ENCODE results near the gene PRKCE.

DNA sequence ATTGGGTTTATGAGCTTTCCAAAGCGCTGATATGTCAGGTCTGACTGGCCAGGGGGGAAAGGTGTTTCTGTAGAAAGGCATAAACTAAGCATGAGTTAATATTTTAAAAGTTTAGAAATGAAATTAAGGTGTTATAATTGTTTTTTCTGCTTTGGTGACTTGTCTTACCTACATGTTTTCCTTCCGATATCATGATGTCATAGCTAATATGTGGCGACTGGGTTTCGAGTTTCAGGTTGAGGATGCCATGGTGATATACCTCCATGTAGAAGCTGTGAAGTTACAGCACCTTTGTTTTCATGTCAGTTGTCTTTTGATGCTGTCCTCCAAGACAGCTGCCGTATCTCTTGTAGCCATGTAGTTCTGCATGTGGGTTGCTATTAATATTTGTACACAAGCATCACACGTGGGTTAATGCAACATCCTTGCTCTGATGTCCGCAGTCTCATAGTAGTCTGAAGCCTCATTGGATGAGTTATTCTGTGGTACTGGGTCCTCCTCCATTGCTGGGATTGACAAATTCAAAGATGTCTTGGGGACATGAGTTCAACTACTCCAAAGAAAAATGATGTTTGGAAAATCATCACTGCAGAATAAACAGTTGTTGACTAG is 230.6 kb downstream of the PRKCE start:
- TF ChIP-seq, protein P1, sequence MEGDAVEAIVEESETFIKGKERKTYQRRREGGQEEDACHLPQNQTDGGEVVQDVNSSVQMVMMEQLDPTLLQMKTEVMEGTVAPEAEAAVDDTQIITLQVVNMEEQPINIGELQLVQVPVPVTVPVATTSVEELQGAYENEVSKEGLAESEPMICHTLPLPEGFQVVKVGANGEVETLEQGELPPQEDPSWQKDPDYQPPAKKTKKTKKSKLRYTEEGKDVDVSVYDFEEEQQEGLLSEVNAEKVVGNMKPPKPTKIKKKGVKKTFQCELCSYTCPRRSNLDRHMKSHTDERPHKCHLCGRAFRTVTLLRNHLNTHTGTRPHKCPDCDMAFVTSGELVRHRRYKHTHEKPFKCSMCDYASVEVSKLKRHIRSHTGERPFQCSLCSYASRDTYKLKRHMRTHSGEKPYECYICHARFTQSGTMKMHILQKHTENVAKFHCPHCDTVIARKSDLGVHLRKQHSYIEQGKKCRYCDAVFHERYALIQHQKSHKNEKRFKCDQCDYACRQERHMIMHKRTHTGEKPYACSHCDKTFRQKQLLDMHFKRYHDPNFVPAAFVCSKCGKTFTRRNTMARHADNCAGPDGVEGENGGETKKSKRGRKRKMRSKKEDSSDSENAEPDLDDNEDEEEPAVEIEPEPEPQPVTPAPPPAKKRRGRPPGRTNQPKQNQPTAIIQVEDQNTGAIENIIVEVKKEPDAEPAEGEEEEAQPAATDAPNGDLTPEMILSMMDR (IDR thresholded peaks at IDR 0.05): no peak
- TF ChIP-seq POLR2A (IDR thresholded peaks at IDR 0.05): no peak
